ENCODE data around the gene HDAC9. TPM values are rescaled to one million over a fixed set of nuclear protein-coding genes. Genes with fewer than 3 reads are reported as not detected.

The HDAC9 gene
- total and polyA plus RNA-seq, 7 experiments from 2014 or later = 0.08 to 32.1 (median 0.30) TPM

GRCh38 chr7:18770822-18771221, 275.3 kb downstream of the HDAC9 start:
- intact Hi-C loops (cut with micrococcal nuclease) = no loop called here
- Histone ChIP-seq H3K9me3 (ENCODE audit: control insufficient read depth in 2 of 3, low read length in 3 of 3) (no peaks in the 10 kb centered on the region), H3K36me3 (ENCODE audit: control insufficient read depth in 2 of 3, insufficient read depth in 3 of 3, low read length in 3 of 3) (no peaks in the 10 kb centered on the region), H3K27ac (ENCODE audit: low read depth, low read length) (no peak overlapping the region), H3K27me3 (ENCODE audit: control insufficient read depth in 2 of 2, insufficient read depth in 2 of 2, low read length in 2 of 2) (no peaks in the 10 kb centered on the region), H3K4me1 (ENCODE audit: control insufficient read depth in 2 of 2, insufficient read depth in 2 of 2, low read length in 2 of 2) (no peaks in the 10 kb centered on the region), H3K4me3 (ENCODE audit: low read length) (no peak overlapping the region)
- no peak for DNase-seq
- CTCF ChIA-PET = no interaction called here
- no peak overlapping the region for H3K27ac Mint-ChIP-seq
- peaks cover 0 to 13% (median 0%) of the 10 kb centered on the region in 11 donors for H3K9me3 Mint-ChIP-seq
- no peak overlapping the region for H3K4me3 Mint-ChIP-seq
- no peak for ATAC-seq
- POLR2A ChIA-PET = no interaction called here
- H3K4me1 Mint-ChIP-seq = no peaks in the 10 kb centered on the region
- H3K36me3 Mint-ChIP-seq = no peaks in the 10 kb centered on the region
- H3K27me3 Mint-ChIP-seq = no peaks in the 10 kb centered on the region

GRCh38 chr7:18771834-18772566, 276.5 kb downstream of the HDAC9 start:
- Histone ChIP-seq H3K4me3 (ENCODE audit: low read length) (no peak overlapping the region), H3K4me1 (ENCODE audit: control insufficient read depth in 2 of 2, insufficient read depth in 2 of 2, low read length in 2 of 2) (no peaks in the 10 kb centered on the region), H3K36me3 (ENCODE audit: control insufficient read depth in 2 of 3, insufficient read depth in 3 of 3, low read length in 3 of 3) (no peaks in the 10 kb centered on the region), H3K9me3 (ENCODE audit: control insufficient read depth in 2 of 3, low read length in 3 of 3) (no peaks in the 10 kb centered on the region), H3K27ac (ENCODE audit: low read depth, low read length) (no peak overlapping the region), H3K27me3 (ENCODE audit: control insufficient read depth in 2 of 2, insufficient read depth in 2 of 2, low read length in 2 of 2) (no peaks in the 10 kb centered on the region)
- Mint-ChIP-seq H3K4me1 (no peaks in the 10 kb centered on the region), H3K36me3 (no peaks in the 10 kb centered on the region), H3K27ac (no peak overlapping the region), H3K4me3 (no peak overlapping the region), H3K9me3 (peaks cover 0 to 17% (median 0%) of the 10 kb centered on the region in 11 donors), H3K27me3 (no peaks in the 10 kb centered on the region)
- intact Hi-C loops (cut with micrococcal nuclease) = no loop called here
- ATAC-seq (no peak), DNase-seq (no peak)
- CTCF ChIA-PET = no interaction called here
- POLR2A ChIA-PET = no interaction called here

GRCh38 chr7:18772567-18772965, 277.0 kb downstream of the HDAC9 start:
- ChIA-PET POLR2A (no interaction called here), CTCF (no interaction called here)
- Mint-ChIP-seq H3K36me3 (no peaks in the 10 kb centered on the region), H3K4me3 (no peak overlapping the region), H3K4me1 (no peaks in the 10 kb centered on the region), H3K27ac (no peak overlapping the region), H3K9me3 (peaks cover 0 to 17% (median 0%) of the 10 kb centered on the region in 11 donors), H3K27me3 (no peaks in the 10 kb centered on the region)
- H3K27me3 ChIP-seq (ENCODE audit: control insufficient read depth in 2 of 2, insufficient read depth in 2 of 2, low read length in 2 of 2) = no peaks in the 10 kb centered on the region
- H3K27ac ChIP-seq (ENCODE audit: low read depth, low read length) = no peak overlapping the region
- H3K4me1 ChIP-seq (ENCODE audit: control insufficient read depth in 2 of 2, insufficient read depth in 2 of 2, low read length in 2 of 2) = no peaks in the 10 kb centered on the region
- no peaks in the 10 kb centered on the region for H3K36me3 ChIP-seq (ENCODE audit: control insufficient read depth in 2 of 3, insufficient read depth in 3 of 3, low read length in 3 of 3)
- H3K9me3 ChIP-seq (ENCODE audit: control insufficient read depth in 2 of 3, low read length in 3 of 3) = no peaks in the 10 kb centered on the region
- no peak overlapping the region for H3K4me3 ChIP-seq (ENCODE audit: low read length)
- ATAC-seq (no peak), DNase-seq (no peak)
- intact Hi-C loops (cut with micrococcal nuclease) = no loop called here

GRCh38 chr7:18777314-18777713, 281.8 kb downstream of the HDAC9 start:
- ChIA-PET CTCF (no interaction called here), POLR2A (no interaction called here)
- DNase-seq = no peak
- intact Hi-C loops (cut with micrococcal nuclease) = no loop called here
- no peak for ATAC-seq
- no peaks in the 10 kb centered on the region for H3K36me3 Mint-ChIP-seq
- H3K4me3 Mint-ChIP-seq = no peak overlapping the region
- no peaks in the 10 kb centered on the region for H3K4me1 ChIP-seq (ENCODE audit: control insufficient read depth in 2 of 2, insufficient read depth in 2 of 2, low read length in 2 of 2)
- H3K27me3 Mint-ChIP-seq = no peaks in the 10 kb centered on the region
- H3K27ac ChIP-seq (ENCODE audit: low read depth, low read length) = no peak overlapping the region
- no peak overlapping the region for H3K4me3 ChIP-seq (ENCODE audit: low read length)
- H3K4me1 Mint-ChIP-seq = no peaks in the 10 kb centered on the region
- H3K9me3 Mint-ChIP-seq = peaks cover 0 to 4% (median 0%) of the 10 kb centered on the region in 11 donors
- H3K27me3 ChIP-seq (ENCODE audit: control insufficient read depth in 2 of 2, insufficient read depth in 2 of 2, low read length in 2 of 2) = no peaks in the 10 kb centered on the region
- no peak overlapping the region for H3K27ac Mint-ChIP-seq
- H3K36me3 ChIP-seq (ENCODE audit: control insufficient read depth in 2 of 3, insufficient read depth in 3 of 3, low read length in 3 of 3) = no peaks in the 10 kb centered on the region
- H3K9me3 ChIP-seq (ENCODE audit: control insufficient read depth in 2 of 3, low read length in 3 of 3) = no peaks in the 10 kb centered on the region

- H3K36me3 ChIP-seq (ENCODE audit: control insufficient read depth in 2 of 3, insufficient read depth in 3 of 3, low read length in 3 of 3) = no peaks in the 10 kb centered on the region
- H3K4me1 ChIP-seq (ENCODE audit: control insufficient read depth in 2 of 2, insufficient read depth in 2 of 2, low read length in 2 of 2) = no peaks in the 10 kb centered on the region
- Mint-ChIP-seq H3K4me3 (no peak overlapping the region), H3K36me3 (no peaks in the 10 kb centered on the region), H3K9me3 (peaks cover 0 to 4% (median 0%) of the 10 kb centered on the region in 11 donors), H3K4me1 (no peaks in the 10 kb centered on the region), H3K27ac (no peak overlapping the region), H3K27me3 (no peaks in the 10 kb centered on the region)
- H3K9me3 ChIP-seq (ENCODE audit: control insufficient read depth in 2 of 3, low read length in 3 of 3) = no peaks in the 10 kb centered on the region
- no peaks in the 10 kb centered on the region for H3K27me3 ChIP-seq (ENCODE audit: control insufficient read depth in 2 of 2, insufficient read depth in 2 of 2, low read length in 2 of 2)
- CTCF ChIA-PET = no interaction called here
- no peak overlapping the region for H3K27ac ChIP-seq (ENCODE audit: low read depth, low read length)
- intact Hi-C loops (cut with micrococcal nuclease) = no loop called here
- POLR2A ChIA-PET = no interaction called here
- ATAC-seq (no peak), DNase-seq (no peak)
- H3K4me3 ChIP-seq (ENCODE audit: low read length) = no peak overlapping the region
Measured at GRCh38 chr7:18778594-18778993, 283.0 kb downstream of the HDAC9 start.

- H3K4me1 Mint-ChIP-seq = no peaks in the 10 kb centered on the region
- H3K27ac ChIP-seq (ENCODE audit: low read depth, low read length) = no peak overlapping the region
- no peaks in the 10 kb centered on the region for H3K36me3 ChIP-seq (ENCODE audit: control insufficient read depth in 2 of 3, insufficient read depth in 3 of 3, low read length in 3 of 3)
- H3K9me3 Mint-ChIP-seq = peaks cover 0 to 4% (median 0%) of the 10 kb centered on the region in 11 donors
- no peaks in the 10 kb centered on the region for H3K27me3 Mint-ChIP-seq
- H3K36me3 Mint-ChIP-seq = no peaks in the 10 kb centered on the region
- no peaks in the 10 kb centered on the region for H3K9me3 ChIP-seq (ENCODE audit: control insufficient read depth in 2 of 3, low read length in 3 of 3)
- no peak overlapping the region for H3K4me3 Mint-ChIP-seq
- CTCF ChIA-PET = no interaction called here
- H3K4me1 ChIP-seq (ENCODE audit: control insufficient read depth in 2 of 2, insufficient read depth in 2 of 2, low read length in 2 of 2) = no peaks in the 10 kb centered on the region
- H3K27ac Mint-ChIP-seq = no peak overlapping the region
- DNase-seq = no peak
- no peak overlapping the region for H3K4me3 ChIP-seq (ENCODE audit: low read length)
- H3K27me3 ChIP-seq (ENCODE audit: control insufficient read depth in 2 of 2, insufficient read depth in 2 of 2, low read length in 2 of 2) = no peaks in the 10 kb centered on the region
- intact Hi-C loops (cut with micrococcal nuclease) = no loop called here
- no peak for ATAC-seq
- POLR2A ChIA-PET = no interaction called here
Measured at GRCh38 chr7:18780266-18780665, 284.7 kb downstream of the HDAC9 start.

- Histone ChIP-seq H3K27ac (ENCODE audit: low read depth, low read length) (no peak overlapping the region), H3K4me1 (ENCODE audit: control insufficient read depth in 2 of 2, insufficient read depth in 2 of 2, low read length in 2 of 2) (no peaks in the 10 kb centered on the region), H3K9me3 (ENCODE audit: control insufficient read depth in 2 of 3, low read length in 3 of 3) (no peaks in the 10 kb centered on the region), H3K36me3 (ENCODE audit: control insufficient read depth in 2 of 3, insufficient read depth in 3 of 3, low read length in 3 of 3) (no peaks in the 10 kb centered on the region), H3K27me3 (ENCODE audit: control insufficient read depth in 2 of 2, insufficient read depth in 2 of 2, low read length in 2 of 2) (no peaks in the 10 kb centered on the region), H3K4me3 (ENCODE audit: low read length) (no peak overlapping the region)
- Mint-ChIP-seq H3K4me3 (no peak overlapping the region), H3K4me1 (no peaks in the 10 kb centered on the region), H3K27ac (no peak overlapping the region), H3K9me3 (peaks cover 0 to 4% (median 0%) of the 10 kb centered on the region in 11 donors), H3K36me3 (no peaks in the 10 kb centered on the region), H3K27me3 (no peaks in the 10 kb centered on the region)
- ATAC-seq (no peak), DNase-seq (no peak)
- intact Hi-C loops (cut with micrococcal nuclease) = no loop called here
- ChIA-PET POLR2A (no interaction called here), CTCF (no interaction called here)
Measured at GRCh38 chr7:18780938-18781337, 285.4 kb downstream of the HDAC9 start.
